Measurements from ENCODE around the gene GSN.

Gene GSN

GRCh38 chr9:121267689-121268597 lies at the start of gene GSN:
GSN (plus strand) TSS chr9:121268162; CDS start chr9:121301972, 33,810 bp downstream.
- peak; percentile 80 for DNase-seq (ENCODE audit: low spot score)

GRCh38 chr9:121218357-121219027 lies 49.5 kb upstream of the GSN start:
- no peak for DNase-seq (ENCODE audit: low spot score)

GRCh38 chr9:121219530-121219929 lies 48.4 kb upstream of the GSN start:
- DNase-seq (ENCODE audit: low spot score), result no peak

GRCh38 chr9:121220996-121221663 lies 46.8 kb upstream of the GSN start:
- no peak for DNase-seq (ENCODE audit: low spot score)

GRCh38 chr9:121221664-121222055 lies 46.3 kb upstream of the GSN start:
- DNase-seq (ENCODE audit: low spot score), result no peak

- DNase-seq (ENCODE audit: low spot score), result peak; percentile 31
These were observed 45.3 kb upstream of the GSN start for GRCh38 chr9:121222524-121223171.

- DNase-seq (ENCODE audit: low spot score), result no peak
These were observed 42.7 kb upstream of the GSN start for GRCh38 chr9:121225240-121225639.

- DNase-seq (ENCODE audit: low spot score), result no peak
These were observed 41.8 kb upstream of the GSN start for GRCh38 chr9:121226175-121226574.

GRCh38 chr9:121227862-121228261 lies 40.1 kb upstream of the GSN start:
- no peak for DNase-seq (ENCODE audit: low spot score)

- no peak for DNase-seq (ENCODE audit: low spot score)
These were observed 37.7 kb upstream of the GSN start for GRCh38 chr9:121230256-121230655.

GRCh38 chr9:121232251-121232650 lies 35.7 kb upstream of the GSN start:
- no peak for DNase-seq (ENCODE audit: low spot score)

- DNase-seq (ENCODE audit: low spot score), result no peak
These were observed 33.8 kb upstream of the GSN start for GRCh38 chr9:121233906-121234831.

- DNase-seq (ENCODE audit: low spot score), result no peak
These were observed 33.2 kb upstream of the GSN start for GRCh38 chr9:121234832-121235161.

GRCh38 chr9:121235512-121235911 lies 32.5 kb upstream of the GSN start:
- no peak for DNase-seq (ENCODE audit: low spot score)

- DNase-seq (ENCODE audit: low spot score), result no peak
These were observed 30.0 kb upstream of the GSN start for GRCh38 chr9:121237916-121238315.

- no peak for DNase-seq (ENCODE audit: low spot score)
These were observed 28.9 kb upstream of the GSN start for GRCh38 chr9:121239071-121239470.

GRCh38 chr9:121239851-121240250 lies 28.1 kb upstream of the GSN start:
- DNase-seq (ENCODE audit: low spot score), result no peak

GRCh38 chr9:121240472-121241135 lies 27.4 kb upstream of the GSN start:
- no peak for DNase-seq (ENCODE audit: low spot score)

- no peak for DNase-seq (ENCODE audit: low spot score)
These were observed 25.6 kb upstream of the GSN start for GRCh38 chr9:121242219-121242958.

GRCh38 chr9:121242959-121243346 lies 25.0 kb upstream of the GSN start:
- no peak for DNase-seq (ENCODE audit: low spot score)

All from HuH-7.5 (cell line).